GM21529 (cell line): ENCODE measurements around the gene VARS1.

Experiments
- ATAC-seq: cut with Tn5 transposase; IDR thresholded peaks from one replicate; pipeline ENCODE4 v1.9.1; 2021; ENCODE audit not compliant: unreplicated experiment

VARS1 gene

DNA sequence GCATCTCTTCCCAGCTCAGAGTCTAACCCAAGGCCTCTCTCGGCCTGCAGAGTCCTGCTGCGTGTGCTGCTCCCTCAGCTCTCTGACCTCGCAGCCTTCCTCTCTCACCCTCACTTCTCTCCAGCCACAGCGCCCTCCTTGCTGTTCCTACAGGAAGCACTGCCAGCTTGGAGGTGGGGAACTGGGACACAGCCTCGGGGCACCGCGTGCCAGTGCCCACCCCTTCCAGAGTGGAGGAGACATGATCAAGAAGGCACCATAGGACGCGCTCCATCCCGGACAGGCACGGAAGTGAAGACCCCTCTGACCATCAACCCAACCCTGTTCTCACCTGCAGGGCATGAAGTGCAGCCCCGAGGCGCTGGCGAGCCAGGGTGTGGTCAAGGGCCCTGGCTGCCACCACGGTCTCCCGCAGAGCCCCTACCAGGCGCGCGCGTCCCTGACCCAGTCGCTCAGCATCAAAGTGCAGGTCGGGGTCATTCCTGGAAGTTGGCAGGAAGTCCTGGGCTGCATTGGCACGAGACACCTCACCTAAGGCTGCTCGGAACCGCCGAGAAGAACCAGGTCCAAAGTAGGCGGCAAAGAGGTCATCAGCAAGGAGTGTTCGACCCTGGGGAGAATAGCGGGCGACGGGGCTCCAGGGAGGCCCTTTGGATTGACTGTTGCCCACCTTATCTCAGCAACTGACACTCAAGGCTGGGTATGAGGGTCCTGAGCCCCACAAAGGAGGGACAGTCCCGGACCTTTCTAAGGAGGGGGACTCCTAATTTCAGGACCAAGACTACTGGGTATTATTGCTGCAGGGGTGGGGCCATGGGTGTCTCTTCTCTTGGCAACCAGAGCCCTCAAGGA is 19.7 kb downstream of the VARS1 start:
- ATAC-seq, result no peak

DNA sequence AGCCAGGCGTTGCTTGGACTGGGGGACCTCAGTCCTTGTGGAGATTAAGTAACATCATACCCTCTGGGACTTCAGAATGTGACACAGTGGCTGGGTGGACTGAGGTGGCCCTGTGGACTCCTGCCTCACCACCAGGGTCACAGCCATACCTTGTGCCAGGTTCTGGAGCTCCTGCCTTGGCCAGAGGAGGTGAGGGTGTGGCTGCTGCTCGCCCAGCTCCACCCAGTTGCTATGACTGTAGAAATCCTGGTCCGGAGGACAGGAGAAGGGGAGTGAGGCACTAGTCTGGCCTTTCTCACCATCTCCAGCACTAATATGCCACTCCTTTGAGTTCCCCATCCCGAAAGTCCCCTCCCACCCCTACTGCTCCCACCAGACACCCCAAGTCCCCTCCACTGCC is 20.4 kb downstream of the VARS1 start:
- no peak for ATAC-seq

DNA sequence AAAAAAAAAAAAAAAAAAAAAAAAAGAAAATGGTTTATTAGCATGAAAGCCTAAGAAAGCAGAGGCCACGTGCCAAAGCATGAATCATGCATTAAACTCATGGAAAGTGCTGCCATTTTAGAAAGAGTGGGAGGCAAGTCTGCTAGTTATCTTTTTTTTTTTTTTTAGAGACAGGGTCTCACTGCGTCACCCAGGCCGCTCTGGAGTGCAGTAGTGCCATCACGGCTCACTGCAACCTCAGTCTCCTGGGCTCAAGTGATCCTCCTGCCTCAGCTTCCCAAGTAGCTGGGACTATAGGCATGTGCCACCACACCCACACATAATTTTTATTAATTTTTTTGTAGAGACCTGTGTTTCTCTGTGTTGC is 23.6 kb downstream of the VARS1 start:
- no peak for ATAC-seq

DNA sequence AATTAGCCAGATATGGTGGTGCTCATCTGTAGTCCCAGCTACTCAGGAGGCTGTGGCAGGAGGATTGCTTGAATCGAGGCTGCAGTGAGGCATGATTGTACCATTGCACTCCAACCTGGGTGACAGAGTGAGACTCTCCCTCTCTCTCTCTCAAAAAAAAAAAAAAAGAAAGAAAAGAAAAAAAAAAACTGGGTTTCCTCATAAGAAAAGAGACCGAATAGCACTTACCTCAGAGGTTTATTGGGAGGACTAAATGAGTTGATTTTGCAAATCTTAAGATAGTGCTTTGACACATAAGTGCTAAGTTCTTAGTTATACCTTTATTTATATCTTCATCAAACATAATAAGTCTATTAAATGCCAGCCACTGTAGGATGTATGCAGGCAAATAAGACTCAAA is 24.7 kb downstream of the VARS1 start:
- no peak for ATAC-seq

DNA sequence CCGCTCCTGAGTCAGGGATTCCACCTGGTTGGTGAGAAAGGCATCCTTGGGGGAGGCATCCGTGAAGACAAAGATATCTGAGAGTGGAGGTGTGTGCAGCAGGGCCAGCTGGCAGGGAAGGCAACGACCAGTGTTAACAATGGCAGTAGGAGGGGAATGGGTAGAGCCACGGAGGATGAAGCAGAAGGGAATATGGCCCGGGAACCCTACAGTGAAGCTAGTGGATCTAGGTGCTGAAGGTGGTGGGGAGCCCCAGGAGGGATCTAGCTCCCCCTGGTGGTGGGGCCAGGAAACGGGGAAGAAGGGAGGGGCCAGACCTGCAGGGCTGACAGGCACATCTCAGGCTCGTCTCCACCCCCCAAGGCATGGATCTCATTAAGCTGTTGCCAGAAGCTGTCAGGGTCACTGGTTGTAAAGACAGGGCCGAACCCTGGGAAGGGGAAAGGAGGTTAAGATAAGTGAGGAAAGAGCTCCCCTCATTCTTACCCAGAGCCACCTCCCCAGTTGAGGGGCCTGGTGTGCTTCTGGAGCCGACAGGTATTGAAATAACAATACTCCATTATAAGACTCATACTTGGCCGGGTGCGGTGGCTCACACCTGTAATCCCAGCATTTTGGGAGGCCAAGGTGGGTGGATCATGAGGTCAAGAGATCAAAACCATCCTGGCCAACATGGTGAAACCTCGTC is 25.7 kb downstream of the VARS1 start:
- ATAC-seq, result no peak

DNA sequence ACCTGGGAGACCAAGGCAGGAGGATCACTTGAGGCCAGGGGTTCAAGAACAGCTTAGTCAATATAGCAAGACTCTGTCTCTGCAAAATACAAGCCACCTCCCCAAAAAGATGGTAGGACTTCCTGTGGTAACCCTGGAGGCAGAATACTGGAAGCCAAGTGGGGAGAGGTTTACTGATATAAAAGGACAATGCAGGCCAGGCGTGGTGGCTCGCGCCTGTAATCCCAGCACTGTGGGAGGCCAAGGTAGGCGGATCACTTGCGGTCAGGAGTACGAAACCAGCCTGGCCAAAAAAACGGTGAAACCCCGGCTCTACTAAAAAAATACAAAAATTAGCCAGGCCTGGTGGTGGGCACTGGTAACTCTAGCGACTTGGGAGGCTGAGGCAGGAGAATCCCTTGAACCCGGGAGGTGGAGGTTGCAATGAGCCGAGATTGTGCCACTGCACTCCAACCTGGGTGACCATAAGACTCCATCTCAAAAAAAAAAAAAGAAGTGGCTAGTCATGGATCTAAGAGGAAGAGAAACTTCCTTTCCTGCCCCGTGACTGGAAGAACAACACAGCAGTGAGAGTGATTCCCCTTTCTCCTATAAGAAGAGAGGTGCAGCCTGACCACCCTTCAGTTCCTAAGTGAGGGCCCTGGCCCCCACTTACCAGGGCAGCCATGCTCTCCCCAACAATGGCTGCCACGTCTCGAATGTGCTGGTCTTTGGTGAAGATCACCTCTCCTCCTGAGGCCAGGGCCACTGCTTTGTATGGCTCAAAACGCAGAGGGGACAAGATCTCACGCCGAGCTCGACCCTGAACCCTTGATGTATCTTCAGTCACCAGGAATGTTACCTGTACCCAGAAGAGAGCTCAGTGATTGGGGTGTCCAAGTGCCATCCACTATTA is 26.9 kb downstream of the VARS1 start:
- no peak for ATAC-seq

DNA sequence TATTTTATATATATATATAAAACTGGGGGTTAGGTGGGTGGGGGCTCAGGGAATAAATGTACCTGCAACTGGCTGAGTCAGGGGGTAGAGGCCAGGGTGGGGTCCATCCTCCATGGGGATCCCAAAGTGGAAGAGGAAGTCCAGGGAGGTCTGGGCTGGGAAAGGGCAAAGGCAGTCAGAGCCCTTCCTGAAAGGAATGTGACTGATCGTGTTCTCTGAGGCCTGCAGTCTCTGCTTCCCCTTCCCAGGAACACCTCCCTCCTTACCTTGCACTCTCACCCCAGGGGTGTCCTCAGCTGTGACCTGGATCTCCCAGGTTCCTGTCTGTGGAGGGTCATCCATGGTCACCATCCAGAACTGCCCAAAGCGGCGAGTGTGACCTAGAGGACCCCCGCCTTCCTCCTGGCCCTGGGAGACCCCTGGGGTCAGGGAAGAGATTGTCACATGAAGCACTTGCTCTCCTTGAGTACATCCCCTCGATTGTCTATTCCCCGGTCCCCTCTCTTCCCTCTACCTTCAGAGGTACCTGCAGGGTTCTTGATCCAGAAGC is 28.4 kb downstream of the VARS1 start:
- ATAC-seq, result no peak

DNA sequence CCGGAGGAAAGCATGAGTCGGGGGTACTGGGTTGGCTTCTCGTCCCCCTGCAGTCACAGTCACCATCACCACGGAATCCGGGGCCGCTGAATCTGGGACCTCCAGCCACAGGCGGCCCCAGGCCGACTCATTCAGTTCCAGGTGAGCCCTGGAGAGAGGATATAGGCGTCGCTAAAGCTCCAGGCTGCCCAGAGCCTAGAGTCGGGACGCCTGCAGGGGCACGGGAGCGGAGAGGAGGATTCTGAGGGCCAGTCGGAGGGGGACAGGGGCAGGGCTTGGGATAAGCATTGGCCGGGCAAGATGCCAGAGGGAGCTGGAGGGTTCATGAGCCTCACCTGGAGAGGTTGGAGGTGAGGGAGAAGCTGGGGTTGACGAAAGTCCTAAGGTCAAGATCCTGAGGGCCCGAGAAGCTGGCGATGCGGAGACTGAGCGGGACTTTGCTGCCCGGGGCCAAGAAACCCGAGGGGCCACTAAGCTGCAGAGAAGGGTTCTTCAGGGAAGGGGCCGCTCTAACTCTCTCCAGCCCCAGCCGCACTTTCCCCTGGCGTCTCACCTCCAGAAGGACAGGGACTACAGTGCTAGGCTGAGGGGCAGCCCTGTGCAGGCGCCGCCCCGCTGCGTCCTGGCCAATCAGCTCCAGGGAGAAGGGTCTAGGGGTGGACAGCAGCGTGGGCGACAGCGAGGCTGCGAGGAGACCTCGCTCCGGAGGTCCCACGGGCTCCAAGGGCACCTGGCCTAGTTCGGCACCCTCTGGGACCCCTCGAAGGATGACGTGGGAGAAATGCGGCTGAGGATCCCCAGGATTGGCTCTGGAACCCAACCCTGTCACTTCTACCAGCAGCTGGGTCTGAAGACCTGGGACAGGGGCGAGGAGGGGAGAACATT is 29.4 kb downstream of the VARS1 start:
- no peak for ATAC-seq

DNA sequence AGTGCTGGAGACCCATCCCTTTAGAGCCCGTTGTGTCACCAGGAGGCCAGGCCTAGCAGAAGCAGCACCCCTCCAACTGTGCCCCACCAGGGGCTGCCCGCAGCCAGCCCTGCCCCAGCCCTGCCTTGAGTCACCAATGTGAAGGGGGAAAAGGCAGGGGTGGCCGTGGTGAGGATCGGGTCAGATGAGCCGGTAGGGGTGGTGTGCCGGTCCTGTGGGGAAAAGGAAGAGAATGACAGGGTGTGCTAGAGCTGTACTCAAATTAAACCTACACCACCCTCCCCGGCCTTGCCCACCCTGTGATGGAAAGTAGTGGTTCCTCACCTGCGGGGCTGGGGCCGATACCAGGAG is 30.0 kb downstream of the VARS1 start:
- ATAC-seq, result no peak

DNA sequence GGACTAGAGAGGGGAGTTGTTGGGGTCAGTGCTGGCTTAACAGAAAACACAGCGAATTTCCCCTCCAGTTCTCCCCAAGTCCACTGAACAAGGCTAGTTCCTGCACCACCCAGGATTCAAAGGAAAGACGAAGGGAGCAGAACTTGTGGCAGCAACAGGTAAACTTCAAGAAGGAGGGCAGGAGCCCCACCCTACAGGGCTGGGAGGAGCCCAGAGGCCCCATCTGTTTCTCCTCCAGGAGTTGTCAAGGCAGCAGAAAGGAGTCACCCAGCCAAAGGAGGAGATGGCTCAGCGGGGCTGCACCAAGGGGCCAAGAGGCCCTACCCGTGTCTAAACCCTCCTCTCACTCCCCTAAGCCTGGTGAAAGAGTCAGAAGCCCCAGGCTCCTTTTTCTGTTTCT is 31.4 kb downstream of the VARS1 start:
- ATAC-seq, result no peak

DNA sequence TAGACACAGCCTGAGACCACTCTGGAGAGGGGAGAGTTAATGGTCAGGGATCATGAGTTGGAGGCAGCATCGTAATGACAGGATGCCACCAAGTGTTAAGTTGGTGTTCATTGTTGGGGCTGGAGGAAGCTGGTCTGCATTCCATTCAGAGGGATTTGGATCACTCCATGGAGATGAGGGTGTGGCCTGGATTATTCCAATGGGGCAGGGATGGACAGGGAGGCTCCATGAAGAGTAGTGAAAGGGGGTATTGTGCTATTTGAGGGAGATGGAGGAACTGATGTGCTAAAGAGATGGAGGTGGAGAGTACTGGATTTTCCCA is 32.0 kb downstream of the VARS1 start:
- ATAC-seq, result no peak

DNA sequence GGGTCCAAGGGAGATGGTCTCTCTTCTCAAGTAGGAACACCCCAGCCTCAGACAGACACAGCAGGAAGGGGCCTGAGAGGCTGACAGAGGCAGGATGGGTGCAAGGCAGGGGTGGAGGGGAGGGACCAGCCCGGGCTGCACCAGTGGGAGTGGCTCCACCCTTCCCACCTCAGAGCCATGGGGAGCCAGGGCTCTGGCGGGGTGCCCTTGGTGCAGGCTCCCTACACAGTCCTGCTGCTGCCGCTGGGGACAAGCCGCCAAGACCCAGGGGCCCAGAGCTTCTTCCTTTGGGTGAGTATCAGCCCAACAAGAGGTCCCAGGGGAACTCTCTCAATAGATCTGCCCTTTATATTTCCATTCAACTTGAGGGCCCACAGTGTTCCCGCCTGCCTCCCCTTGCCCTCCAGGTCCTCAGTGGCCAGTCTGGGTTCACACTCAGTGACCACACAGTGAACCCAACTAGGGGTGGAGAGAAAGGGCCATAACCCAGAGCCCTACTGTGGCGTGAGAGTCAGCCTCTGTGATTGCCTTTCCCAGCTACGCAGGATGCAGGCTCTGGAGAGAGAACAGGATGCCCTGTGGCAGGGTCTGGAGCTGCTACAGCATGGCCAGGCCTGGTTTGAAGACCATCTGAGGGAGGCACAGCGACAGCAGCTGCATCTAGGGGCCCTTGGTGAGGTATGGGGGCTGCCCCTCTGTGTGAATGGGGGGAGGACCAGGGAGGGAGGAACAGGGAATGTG is 32.5 kb downstream of the VARS1 start:
- no peak for ATAC-seq

DNA sequence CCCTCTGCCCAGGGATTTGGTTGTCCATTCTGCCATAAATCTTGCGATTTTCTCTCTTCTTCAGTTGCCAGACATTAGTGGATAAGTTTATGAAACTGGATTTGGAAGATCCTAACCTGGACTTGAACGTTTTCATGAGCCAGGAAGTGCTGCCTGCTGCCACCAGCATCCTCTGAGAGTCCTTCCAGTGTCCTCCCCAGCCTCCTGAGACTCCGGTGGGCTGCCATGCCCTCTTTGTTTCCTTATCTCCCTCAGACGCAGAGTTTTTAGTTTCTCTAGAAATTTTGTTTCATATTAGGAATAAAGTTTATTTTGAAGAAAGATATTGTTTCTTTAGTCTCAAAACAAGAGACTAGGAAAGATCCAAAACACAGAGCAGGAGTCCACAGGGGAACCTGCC is 33.2 kb downstream of the VARS1 start, which contains the start of gene SAPCD1:
SAPCD1 (plus strand) TSS at position 301 of the 400 bp plus-strand sequence. CDS start 399 bp downstream, outside the sequence.
- ATAC-seq, result no peak

DNA sequence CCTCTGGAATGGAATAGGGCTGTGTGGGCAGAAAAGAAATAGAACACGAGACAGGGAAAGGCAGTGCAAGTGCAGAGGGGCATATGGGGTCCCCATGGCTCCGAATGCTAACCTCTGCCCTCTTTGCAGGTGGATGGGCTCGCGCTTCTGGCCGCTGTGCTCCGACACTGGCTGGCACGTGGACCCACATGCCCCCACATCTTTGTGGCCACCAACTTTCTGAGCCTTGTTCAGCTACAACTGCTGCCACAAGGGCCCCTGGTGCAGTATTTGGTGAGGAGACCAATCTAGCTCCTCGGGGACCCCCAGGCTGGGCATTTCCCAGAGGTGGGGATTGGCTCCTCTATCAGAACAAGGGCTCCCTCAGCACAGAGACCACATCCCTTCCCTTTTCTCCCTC is 34.2 kb downstream of the VARS1 start:
- no peak for ATAC-seq

DNA sequence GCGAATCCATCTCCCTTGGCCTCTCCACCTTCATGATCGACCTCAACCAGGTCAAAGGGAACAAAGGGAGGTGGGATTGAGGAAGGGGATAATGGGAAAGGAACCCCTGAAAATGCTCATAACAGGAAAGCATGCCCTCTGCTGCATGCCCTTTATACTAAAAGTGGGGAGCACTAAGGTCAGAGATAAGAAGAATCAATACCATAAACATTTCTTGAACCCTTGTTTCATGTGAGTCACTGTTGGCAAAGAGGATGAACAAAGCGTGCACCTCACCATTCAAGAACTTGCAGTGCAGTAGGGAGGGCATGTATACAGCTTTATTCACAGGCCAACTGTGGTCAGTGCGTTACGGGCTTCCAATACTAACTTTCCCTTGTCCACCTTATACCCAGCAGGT is 34.8 kb downstream of the VARS1 start:
- no peak for ATAC-seq

DNA sequence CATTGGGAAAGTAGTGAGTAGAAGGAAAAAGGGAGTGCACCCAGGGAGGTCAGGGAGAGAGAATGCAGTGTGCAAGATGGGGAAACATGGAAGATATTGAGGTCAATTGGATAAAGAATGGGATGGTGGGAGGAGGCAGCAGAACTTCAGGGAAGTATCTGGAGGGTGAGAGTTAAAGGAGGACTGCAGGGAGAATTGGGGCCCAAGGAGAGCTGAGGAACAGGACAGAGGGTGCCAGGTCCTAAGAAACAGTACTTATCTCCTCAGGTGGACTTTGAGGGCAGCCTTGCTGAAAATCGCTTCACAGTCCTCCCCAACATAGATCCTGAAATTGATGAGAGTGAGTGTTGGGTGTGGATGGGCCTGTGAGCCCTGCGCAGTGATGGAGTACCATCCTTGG is 37.3 kb downstream of the VARS1 start:
- no peak for ATAC-seq

DNA sequence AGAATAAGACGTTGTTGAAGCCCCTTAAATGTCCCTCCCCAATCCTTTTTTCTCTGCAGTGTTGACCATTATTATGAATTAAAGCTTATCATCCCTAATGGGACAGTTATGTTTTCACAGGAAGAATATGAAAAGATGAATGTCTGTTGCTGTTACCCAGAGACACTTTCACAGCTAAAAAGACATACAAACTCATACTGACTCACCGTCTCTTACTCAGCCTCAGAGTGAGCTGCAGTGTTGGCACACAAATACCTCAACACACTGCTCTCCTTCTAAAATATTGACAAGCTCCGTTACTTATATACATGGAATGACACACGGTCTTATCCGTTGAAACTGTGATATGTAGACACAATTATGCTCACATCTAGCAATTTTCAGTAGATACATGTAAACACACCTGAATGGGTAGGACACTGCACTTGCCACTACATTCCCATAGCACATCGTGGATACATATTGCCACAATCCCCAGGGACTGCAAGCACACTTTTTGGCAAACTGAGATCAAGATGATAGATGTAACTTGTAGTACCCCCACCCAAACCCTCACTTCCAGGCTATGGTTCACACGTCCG is 42.7 kb downstream of the VARS1 start:
- ATAC-seq, result no peak

DNA sequence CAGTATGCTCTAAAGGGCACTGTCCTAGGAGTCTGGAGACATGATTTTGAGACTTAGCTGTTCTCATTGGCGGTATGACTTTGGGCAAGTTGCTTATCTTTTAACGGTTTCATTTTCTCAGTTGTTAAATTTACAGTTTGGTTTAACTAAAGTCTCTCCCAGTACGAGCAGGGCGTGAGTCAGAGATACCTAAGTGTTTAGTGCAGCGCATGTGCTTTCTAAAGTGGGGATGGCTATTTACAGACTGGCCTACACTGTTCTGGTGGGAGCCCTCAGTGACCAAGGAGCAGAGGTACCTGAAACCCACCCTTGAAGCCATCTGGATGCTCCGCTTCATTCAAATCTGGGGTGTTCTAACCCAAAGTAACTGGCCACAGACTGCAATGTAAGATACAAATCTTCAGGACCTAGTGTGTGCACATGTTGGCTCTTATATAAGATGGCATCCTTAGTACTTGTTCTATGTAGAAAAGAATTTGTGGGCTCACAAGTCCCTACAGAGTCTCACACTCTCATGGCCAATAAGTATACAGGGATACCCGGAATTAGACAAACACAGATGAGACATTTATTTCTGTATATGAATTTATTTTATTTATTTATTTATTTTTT is 45.0 kb downstream of the VARS1 start:
- no peak for ATAC-seq
